Esophagus squamous epithelium (tissue), 5 donors: ENCODE measurements around the gene NRXN3. TPM values are rescaled to one million over a fixed set of nuclear protein-coding genes. Genes with fewer than 3 reads are reported as not detected.

ENCODE experiments used
- DNase-seq: peaks from one replicate; lab custom pipeline; 2025; lab: John Stamatoyannopoulos, UW
- H3K27ac ChIP-seq, 4 donors: fragments of 200-600 bp; sonication (generic); one replicate each; pipeline ENCODE4 v1.5.1; 2016 to 2019; ENCODE audit warnings: mild to moderate bottlenecking in 1 of 4
- H3K27me3 ChIP-seq, 4 donors: fragments of 200-600 bp; sonication (generic); 1 replicate in 3 of 4; 2 replicates in 1 of 4; pipeline versions ENCODE4 v1.5.1 to v1.6.0; 2017 to 2021; ENCODE audit warnings: antibody characterized with exemption in 1 of 4
- H3K36me3 ChIP-seq, 3 donors: fragments of 200-600 bp; sonication (generic); one replicate each; pipeline ENCODE4 v1.5.1; 2016 to 2019
- H3K4me1 ChIP-seq, 3 donors: fragments of 200-600 bp; sonication (generic); one replicate each; pipeline ENCODE4 v1.5.1; 2017 to 2019
- H3K4me3 ChIP-seq, 4 donors: fragments of 200-600 bp; sonication (generic); 1 replicate in 3 of 4; 2 replicates in 1 of 4; pipeline ENCODE4 v1.5.1; 2016 to 2019; ENCODE audit warnings: mild to moderate bottlenecking in 2 of 4, moderate library complexity in 1 of 4
- H3K9me3 ChIP-seq, 3 donors: fragments of 200-600 bp; sonication (generic); one replicate each; pipeline ENCODE4 v1.5.1; 2016 to 2019
- CTCF ChIP-seq, 6 experiments: fragments of 450-650 bp in 4 of 6; fragments of 200-600 bp in 2 of 6; sonication (generic) in 2 of 6; IDR thresholded peaks; one replicate each; pipeline ENCODE4 v1.5.1; 2016 to 2019; ENCODE audit warnings: antibody characterized with exemption in 6 of 6, mild to moderate bottlenecking in 4 of 6, moderate library complexity in 4 of 6
- POLR2A ChIP-seq, 4 donors: fragments of 450-650 bp; IDR thresholded peaks; one replicate each; pipeline ENCODE4 v1.6.1; 2017; ENCODE audit warnings: antibody characterized with exemption in 4 of 4, mild to moderate bottlenecking in 4 of 4, moderate library complexity in 3 of 4
- WGBS, 2 donors: methylation state at CpG; one replicate each; pipeline ENCODE4 v1.1.5; 2018; 5-methylcytosine and 5-hydroxymethylcytosine counted together
- intact Hi-C: fragments of 100-400 bp; cut with DNase I; formaldehyde crosslinking; loops from one replicate; pipeline ENCODE4 v1.15.0; 2022
- total RNA-seq, 4 donors: library from RNA; depleted of rRNA; stranded (reverse); fragments of >200 nt; gene quantifications; one replicate each; pipeline ENCODE4 v1.1.0, GENCODE V29; 2016
- donor health status: DM: yes; HTN: yes; CAD: no.

NRXN3 gene
- total RNA-seq, 4 donors from 2014 or later, result 0.30 to 15.8 (median 1.5) TPM

- 74 to 77% methylated on average over 8 of the region's 8 CpGs for WGBS, 2 donors
- intact Hi-C loops, result no loop called here
- no peak overlapping the region for H3K4me3 ChIP-seq
- no peaks in the 10 kb centered on the region for H3K36me3 ChIP-seq
- TF ChIP-seq POLR2A (IDR thresholded peaks at IDR 0.05), result no peak
- TF ChIP-seq CTCF (IDR thresholded peaks at IDR 0.05), result no peak
- no peak for DNase-seq
- no peak overlapping the region for H3K27ac ChIP-seq
- H3K4me1 ChIP-seq, result no peaks in the 10 kb centered on the region
- no peaks in the 10 kb centered on the region for H3K27me3 ChIP-seq
- H3K9me3 ChIP-seq, result no peaks in the 10 kb centered on the region
Observed at GRCh38 chr14:79852950-79853744, 1683.0 kb downstream of the NRXN3 start.

GRCh38 chr14:79855789-79856188, 1685.6 kb downstream of the NRXN3 start:
- Histone ChIP-seq H3K4me1 (no peaks in the 10 kb centered on the region), H3K27me3 (no peaks in the 10 kb centered on the region), H3K4me3 (no peak overlapping the region), H3K36me3 (no peaks in the 10 kb centered on the region), H3K9me3 (no peaks in the 10 kb centered on the region), H3K27ac (no peak overlapping the region)
- intact Hi-C loops, result no loop called here
- DNase-seq, result no peak
- WGBS, 2 donors, result 78 to 81% methylated on average over 2 of the region's 2 CpGs
- TF ChIP-seq CTCF (IDR thresholded peaks at IDR 0.05) (no peak), POLR2A (IDR thresholded peaks at IDR 0.05) (no peak)

GRCh38 chr14:79856381-79856780, 1686.2 kb downstream of the NRXN3 start:
- H3K27me3 ChIP-seq, result no peaks in the 10 kb centered on the region
- TF ChIP-seq CTCF (IDR thresholded peaks at IDR 0.05) (no peak), POLR2A (IDR thresholded peaks at IDR 0.05) (no peak)
- no peaks in the 10 kb centered on the region for H3K4me1 ChIP-seq
- intact Hi-C loops, result no loop called here
- no peak overlapping the region for H3K4me3 ChIP-seq
- no peaks in the 10 kb centered on the region for H3K36me3 ChIP-seq
- no peak overlapping the region for H3K27ac ChIP-seq
- DNase-seq, result no peak
- WGBS, 2 donors, result 70 to 91% methylated on average over 1 of the region's 1 CpG
- no peaks in the 10 kb centered on the region for H3K9me3 ChIP-seq

- no peak overlapping the region for H3K4me3 ChIP-seq
- no peak for DNase-seq
- 86 to 90% methylated on average over 9 of the region's 9 CpGs for WGBS, 2 donors
- H3K4me1 ChIP-seq, result no peaks in the 10 kb centered on the region
- no peak overlapping the region for H3K27ac ChIP-seq
- H3K36me3 ChIP-seq, result no peaks in the 10 kb centered on the region
- intact Hi-C loops, result no loop called here
- no peaks in the 10 kb centered on the region for H3K27me3 ChIP-seq
- H3K9me3 ChIP-seq, result no peaks in the 10 kb centered on the region
- TF ChIP-seq POLR2A (IDR thresholded peaks at IDR 0.05) (no peak), CTCF (IDR thresholded peaks at IDR 0.05) (no peak)
Observed at GRCh38 chr14:79861111-79861510, 1690.9 kb downstream of the NRXN3 start.

GRCh38 chr14:79862045-79862444, 1691.9 kb downstream of the NRXN3 start:
- Histone ChIP-seq H3K9me3 (no peaks in the 10 kb centered on the region), H3K27me3 (no peaks in the 10 kb centered on the region), H3K36me3 (no peaks in the 10 kb centered on the region), H3K4me3 (no peak overlapping the region), H3K4me1 (no peaks in the 10 kb centered on the region), H3K27ac (no peak overlapping the region)
- DNase-seq, result no peak
- no peak for TF ChIP-seq POLR2A (IDR thresholded peaks at IDR 0.05)
- TF ChIP-seq CTCF (IDR thresholded peaks at IDR 0.05), result no peak
- 87 to 91% methylated on average over 12 of the region's 12 CpGs for WGBS, 2 donors
- intact Hi-C loops, result no loop called here
